Thymus (tissue), 11 donors: ENCODE measurements around the gene NUP214. TPM values are rescaled to one million over a fixed set of nuclear protein-coding genes. Genes with fewer than 3 reads are reported as not detected.
A peak's percentile ranks its signal among the peaks of the same experiment; 100 is the strongest.

Experiments used
- DNase-seq, 9 donors: peaks; one replicate each; pipeline ENCODE4 v3.0.0-alpha.2; 2013; ENCODE audit warnings: low spot score in 9 of 9, low read depth in 6 of 9, missing footprints in 1 of 9
- H3K27ac ChIP-seq, 2 donors: one replicate each; pipeline ENCODE4 v1.5.1; 2013; ENCODE audit warnings: control low read depth in 1 of 2, low read depth in 1 of 2, low read length in 1 of 2, mild to moderate bottlenecking in 1 of 2, moderate library complexity in 1 of 2
- H3K27me3 ChIP-seq, 2 donors: one replicate each; pipeline ENCODE4 v1.5.1; 2013; ENCODE audit warnings: low read length in 1 of 2; ENCODE audit not compliant: control insufficient read depth in 2 of 2, insufficient read depth in 1 of 2
- H3K36me3 ChIP-seq, 2 donors: one replicate each; pipeline ENCODE4 v1.5.1; 2013; ENCODE audit warnings: low read length in 1 of 2, mild to moderate bottlenecking in 1 of 2, moderate library complexity in 1 of 2; ENCODE audit not compliant: control insufficient read depth in 2 of 2, insufficient read depth in 2 of 2
- H3K4me1 ChIP-seq, 2 donors: one replicate each; pipeline ENCODE4 v1.5.1; 2013; ENCODE audit warnings: low read length in 2 of 2; ENCODE audit not compliant: control insufficient read depth in 2 of 2, insufficient read depth in 2 of 2
- H3K4me3 ChIP-seq, 2 donors: one replicate each; pipeline ENCODE4 v1.5.1; 2013; ENCODE audit warnings: low read length in 2 of 2, control low read depth in 1 of 2, mild to moderate bottlenecking in 1 of 2
- H3K9me3 ChIP-seq, 2 donors: one replicate each; pipeline ENCODE4 v1.5.1; 2013; ENCODE audit warnings: low read length in 1 of 2, mild to moderate bottlenecking in 1 of 2; ENCODE audit not compliant: control insufficient read depth in 2 of 2, insufficient read depth in 1 of 2
- WGBS: extraction: QIAGEN DNeasy Blood & Tissue Kit; methylation state at CpG from one replicate; pipeline ENCODE4 v1.1.7; 2013; 5-methylcytosine and 5-hydroxymethylcytosine counted together
- polyA plus RNA-seq: library from polyadenylated mRNA; stranded (reverse); fragments of 200-250 nt; gene quantifications from one replicate; pipeline ENCODE4 v1.2.3, GENCODE V29; 2013
- total RNA-seq: library from RNA; stranded (reverse); fragments of 120-200 nt; gene quantifications from one replicate; pipeline ENCODE4 v1.2.4, GENCODE V29; 2013
- donor health status: healthy.

The NUP214 gene
- total and polyA plus RNA-seq, 2 donors: 31.3 to 35.0 TPM

DNA sequence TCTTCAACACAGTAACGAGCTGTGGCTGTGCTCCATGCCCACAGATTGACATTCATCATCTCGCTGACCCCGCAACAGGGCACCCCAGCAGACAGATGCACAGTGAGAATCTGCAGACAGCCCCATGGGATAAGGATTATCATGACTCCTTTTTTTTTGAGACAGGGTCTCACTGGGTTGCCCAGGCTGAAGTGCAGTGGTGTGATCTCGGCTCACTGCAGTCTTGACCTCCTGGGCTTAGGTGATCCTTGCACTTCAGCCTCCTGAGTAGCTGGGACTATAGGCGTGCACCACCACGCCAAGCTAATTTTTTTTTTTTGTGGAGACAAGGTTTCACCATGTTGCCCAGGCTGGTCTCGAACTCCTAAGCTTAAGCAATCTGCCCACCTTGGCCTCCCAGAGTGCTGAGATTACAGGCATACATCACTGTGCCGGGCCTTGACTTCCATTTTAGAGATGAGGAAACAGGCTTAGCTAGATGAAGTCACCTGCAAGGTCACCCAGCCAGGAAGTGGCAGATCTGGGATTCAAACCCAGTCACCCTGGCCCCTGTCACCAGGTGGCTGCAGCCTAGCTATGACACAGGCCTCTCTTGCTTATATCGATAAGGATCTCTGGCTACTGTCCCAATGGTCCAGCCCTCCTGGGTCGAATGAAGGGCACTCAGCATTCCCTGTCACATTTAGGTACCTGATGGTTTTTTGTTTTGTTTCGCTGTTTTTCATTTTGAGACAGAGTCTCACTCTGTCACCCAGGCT lies 24.0 kb upstream of the NUP214 start:
- Histone ChIP-seq H3K9me3 (peaks cover 0 to 4% of the 10 kb centered on the region in 2 donors), H3K4me1 (no peaks in the 10 kb centered on the region), H3K36me3 (no peaks in the 10 kb centered on the region), H3K4me3 (no peak overlapping the region), H3K27ac (no peak overlapping the region), H3K27me3 (peaks cover 2 to 39% of the 10 kb centered on the region in 2 donors)
- no peak for DNase-seq
- WGBS: 98% methylated on average over 11 of the region's 11 CpGs

DNA sequence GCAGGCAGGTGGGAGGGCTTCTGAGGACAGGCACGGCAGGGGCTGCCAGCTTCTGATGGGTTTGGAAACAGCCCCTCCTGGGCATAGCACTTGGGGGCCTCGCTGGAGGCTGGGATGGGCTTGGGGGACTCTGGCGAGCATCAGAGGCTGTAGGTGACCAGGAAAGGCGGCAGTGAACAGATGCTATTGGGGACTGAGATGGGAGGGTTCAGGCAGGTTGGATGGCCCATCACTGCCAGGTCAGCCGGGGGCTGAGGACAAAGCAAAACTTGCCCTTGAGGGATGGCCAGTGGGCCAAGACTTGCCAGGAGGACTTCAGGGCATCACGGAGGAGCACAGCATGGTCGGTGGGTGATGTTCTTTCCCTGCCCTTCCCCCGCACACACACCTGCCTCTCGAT lies 22.4 kb upstream of the NUP214 start:
- Histone ChIP-seq H3K4me3 (no peak overlapping the region), H3K9me3 (peaks cover 0 to 4% of the 10 kb centered on the region in 2 donors), H3K27ac (no peak overlapping the region), H3K27me3 (peaks cover 0 to 22% of the 10 kb centered on the region in 2 donors), H3K4me1 (no peaks in the 10 kb centered on the region), H3K36me3 (no peaks in the 10 kb centered on the region)
- no peak for DNase-seq
- 97% methylated on average over 9 of the region's 9 CpGs for WGBS

- Histone ChIP-seq H3K9me3 (no peaks in the 10 kb centered on the region), H3K4me1 (no peaks in the 10 kb centered on the region), H3K27ac (no peak overlapping the region), H3K36me3 (no peaks in the 10 kb centered on the region), H3K27me3 (peaks cover 0 to 17% of the 10 kb centered on the region in 2 donors), H3K4me3 (no peak overlapping the region)
- WGBS: 97% methylated on average over 3 of the region's 3 CpGs
- no peak for DNase-seq
Measured at GRCh38 chr9:131103535-131103934, 21.9 kb upstream of the NUP214 start.

DNA sequence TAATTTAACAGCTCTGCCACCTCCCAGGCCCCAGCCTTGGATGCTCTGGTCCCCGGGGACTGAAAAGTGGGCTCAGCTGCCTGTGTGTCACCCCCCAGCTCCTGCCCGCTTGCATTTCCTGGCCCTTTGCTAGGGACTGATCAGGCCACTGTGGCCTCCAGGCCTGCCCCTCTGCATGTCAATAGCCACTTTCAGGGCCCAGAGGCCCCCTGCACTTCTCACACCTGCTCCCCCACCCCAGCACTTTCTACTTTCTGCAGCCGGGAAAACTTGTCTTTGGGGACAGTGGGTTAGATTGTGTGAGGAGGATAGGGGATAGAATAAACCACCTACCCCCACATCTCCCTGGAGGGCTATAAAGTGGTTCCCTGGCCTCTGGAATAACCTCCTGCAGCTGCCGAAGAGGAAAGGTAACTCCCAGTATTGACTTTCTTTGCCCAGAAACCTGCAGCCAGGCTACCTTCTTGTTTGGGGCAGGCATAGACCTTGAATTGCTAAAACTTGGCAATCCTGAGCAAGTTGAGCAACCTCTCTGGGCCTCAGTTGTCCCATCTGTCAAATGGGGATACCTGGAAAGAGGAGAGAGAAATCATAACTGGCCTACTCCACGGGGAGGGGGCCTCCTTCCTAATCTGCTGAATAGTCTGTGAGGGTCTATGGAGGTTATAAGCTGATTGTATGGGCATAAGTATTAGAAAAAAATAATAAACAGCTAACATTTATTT lies 21.2 kb upstream of the NUP214 start:
- Histone ChIP-seq H3K27me3 (peaks cover 0 to 11% of the 10 kb centered on the region in 2 donors), H3K4me3 (no peak overlapping the region), H3K36me3 (no peaks in the 10 kb centered on the region), H3K4me1 (no peaks in the 10 kb centered on the region), H3K27ac (no peak overlapping the region), H3K9me3 (no peaks in the 10 kb centered on the region)
- 93% methylated on average over 5 of the region's 5 CpGs for WGBS
- DNase-seq: no peak

DNA sequence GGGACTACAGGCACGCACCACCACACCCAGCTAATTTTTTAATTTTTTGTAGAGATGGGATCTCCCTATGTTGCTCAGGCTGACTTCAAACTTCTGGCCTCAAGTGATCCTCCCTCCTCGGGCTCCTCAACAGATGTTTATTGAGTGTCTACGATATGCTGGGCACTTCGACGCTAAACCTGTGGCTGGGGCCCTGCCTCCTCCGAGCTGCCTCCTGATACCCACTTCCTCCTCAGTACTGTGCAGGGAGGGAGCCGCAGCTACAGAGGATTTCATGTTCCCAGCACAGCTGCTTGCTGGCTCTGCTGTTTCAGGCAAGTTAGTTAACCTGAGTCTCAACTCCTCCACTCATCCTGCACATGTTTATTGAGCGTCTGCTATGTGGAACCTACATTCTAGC lies 19.4 kb upstream of the NUP214 start:
- H3K4me3 ChIP-seq: no peak overlapping the region
- peaks cover 0 to 5% of the 10 kb centered on the region in 2 donors for H3K27me3 ChIP-seq
- DNase-seq: peak in 2 of 9 donors; percentile 11 to 13
- no peaks in the 10 kb centered on the region for H3K36me3 ChIP-seq
- H3K4me1 ChIP-seq: no peaks in the 10 kb centered on the region
- H3K27ac ChIP-seq: no peak overlapping the region
- 91% methylated on average over 8 of the region's 8 CpGs for WGBS
- no peaks in the 10 kb centered on the region for H3K9me3 ChIP-seq

- no peaks in the 10 kb centered on the region for H3K4me1 ChIP-seq
- H3K9me3 ChIP-seq: no peaks in the 10 kb centered on the region
- 97% methylated on average over 8 of the region's 8 CpGs for WGBS
- DNase-seq: no peak
- H3K36me3 ChIP-seq: no peaks in the 10 kb centered on the region
- no peak overlapping the region for H3K4me3 ChIP-seq
- H3K27me3 ChIP-seq: peaks cover 0 to 11% of the 10 kb centered on the region in 2 donors
- no peak overlapping the region for H3K27ac ChIP-seq
Measured at GRCh38 chr9:131107760-131108159, 17.6 kb upstream of the NUP214 start.

DNA sequence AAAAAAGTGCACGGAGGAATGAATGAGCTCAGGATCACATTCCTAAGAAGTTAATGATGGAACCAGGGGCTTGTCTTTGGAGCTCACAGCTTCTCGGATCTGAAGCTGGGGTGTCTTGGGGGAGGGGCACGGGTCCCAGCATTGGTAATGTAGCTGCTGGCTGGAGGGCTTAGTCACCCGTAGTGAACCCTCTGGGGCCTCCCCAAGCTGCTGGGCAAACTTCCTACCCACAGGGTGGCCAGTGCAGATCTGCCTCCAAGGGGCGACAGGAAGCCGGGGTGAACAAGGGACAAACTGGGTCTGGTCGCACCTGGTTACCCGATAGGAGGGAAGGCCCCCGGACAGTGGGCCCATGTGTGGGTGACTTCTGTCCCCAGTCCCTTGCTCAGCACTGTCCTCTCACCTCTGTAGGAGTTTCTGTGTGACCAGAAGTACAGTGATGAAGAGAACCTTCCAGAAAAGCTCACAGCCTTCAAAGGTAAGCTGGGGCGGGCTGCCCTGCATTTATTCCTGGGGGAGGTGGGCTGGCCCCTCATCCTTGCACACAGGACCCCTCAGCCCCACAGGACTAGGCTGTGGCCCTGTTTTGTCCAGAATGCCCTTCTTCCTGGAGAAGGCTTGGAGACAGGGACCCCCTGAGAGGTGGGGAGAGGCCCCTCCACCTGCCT lies 14.1 kb upstream of the NUP214 start:
- 75% methylated on average over 10 of the region's 10 CpGs for WGBS
- H3K4me3 ChIP-seq: no peak overlapping the region
- peaks cover 0 to 6% of the 10 kb centered on the region in 2 donors for H3K27me3 ChIP-seq
- no peak for DNase-seq
- no peaks in the 10 kb centered on the region for H3K4me1 ChIP-seq
- H3K36me3 ChIP-seq: no peaks in the 10 kb centered on the region
- no peak overlapping the region for H3K27ac ChIP-seq
- H3K9me3 ChIP-seq: no peaks in the 10 kb centered on the region

DNA sequence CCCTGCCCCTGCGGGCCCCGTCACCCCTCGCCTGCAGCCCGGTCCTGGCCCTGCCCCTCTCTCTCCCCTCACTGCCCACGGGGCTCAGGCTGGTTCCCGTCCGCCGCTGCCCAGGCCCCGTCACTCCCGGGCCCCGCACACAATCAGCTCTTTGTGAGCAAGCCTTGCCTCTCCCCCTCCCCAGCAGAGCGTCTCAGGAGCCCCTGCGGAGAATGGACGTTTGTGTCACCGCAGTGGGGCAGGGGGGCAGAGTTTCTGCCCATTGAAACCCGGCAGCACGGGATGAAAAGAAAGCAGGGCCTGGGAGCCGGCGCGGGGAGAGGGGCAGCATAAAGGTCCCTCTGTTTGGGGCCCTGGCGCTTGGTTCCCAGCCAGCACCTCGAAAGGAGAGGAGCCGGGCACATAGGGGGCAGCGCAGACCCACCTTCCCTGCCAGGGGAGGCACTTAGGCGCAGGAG lies 13.5 kb upstream of the NUP214 start:
- WGBS: 97% methylated on average over 24 of the region's 25 CpGs
- DNase-seq: no peak
- Histone ChIP-seq H3K9me3 (no peaks in the 10 kb centered on the region), H3K27me3 (peaks cover 0 to 8% of the 10 kb centered on the region in 2 donors), H3K4me1 (no peaks in the 10 kb centered on the region), H3K36me3 (no peaks in the 10 kb centered on the region), H3K4me3 (no peak overlapping the region), H3K27ac (no peak overlapping the region)
